K562 treated with DMSO at 1 percent for 48 hours (cell line): ENCODE results near the gene IGFLR1. TPM values are rescaled to one million over a fixed set of nuclear protein-coding genes. Genes with fewer than 3 reads are reported as not detected.

Source experiments
- total RNA-seq: library from RNA; unstranded; fragments of 300-600 nt; gene quantifications from 2 replicates; pipeline ENCODE4 v1.2.3, GENCODE V29; 2022; ENCODE audit warnings: low replicate concordance; ENCODE audit errors: extremely low read depth

Gene IGFLR1
- not detected in 2 replicates for total RNA-seq

GRCh38 chr19:35742121-35742724, at the start of gene IGFLR1:
IGFLR1 (minus strand) TSS chr19:35742452; CDS start chr19:35741180, 1,272 bp downstream.

GRCh38 chr19:35775298-35776101, 33.2 kb upstream of the IGFLR1 start, which contains the start of gene ARHGAP33:
ARHGAP33 (plus strand) TSS chr19:35775564; CDS start chr19:35775659, 95 bp downstream.

DNA sequence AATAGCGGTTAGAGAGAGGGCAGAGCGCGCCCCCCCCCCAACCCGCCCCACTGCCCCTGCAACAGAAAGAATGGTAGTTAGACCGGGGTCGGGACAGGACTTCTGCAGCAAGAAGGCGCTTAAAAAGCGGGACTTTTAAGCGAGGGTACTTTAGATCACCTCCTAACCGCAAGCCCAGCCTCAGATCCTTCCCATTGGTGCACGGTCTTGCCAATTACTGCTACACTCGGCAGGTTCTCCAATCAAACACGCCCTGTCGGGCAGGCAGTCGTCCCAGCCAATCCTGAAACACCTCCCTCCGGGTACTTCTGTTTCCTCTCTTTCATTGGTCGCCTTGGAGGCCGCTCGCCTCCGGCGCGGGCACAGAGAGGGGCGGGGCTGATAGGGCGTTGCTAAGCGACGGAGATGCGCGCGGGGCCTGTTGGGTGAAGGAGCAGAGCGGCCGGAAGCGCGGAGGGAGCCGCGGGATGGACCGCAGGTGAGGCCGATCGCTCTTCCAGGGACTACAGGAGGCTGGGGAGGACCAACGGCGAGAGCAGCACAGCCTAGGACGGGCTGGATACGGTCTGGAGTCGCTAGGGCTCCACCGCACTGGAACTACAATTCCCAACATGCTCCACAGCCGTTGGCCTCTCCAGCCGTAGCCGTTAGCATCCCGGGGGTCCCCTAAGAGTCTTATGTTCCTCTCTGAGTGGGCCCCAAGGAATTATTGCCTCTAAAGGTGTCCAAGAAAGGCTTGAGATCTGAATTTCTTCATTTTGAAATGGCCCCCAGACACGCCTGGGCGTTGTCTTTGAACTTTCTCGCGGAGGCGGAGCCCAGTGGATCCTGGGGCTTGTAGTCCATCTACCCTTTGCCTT, 15.7 kb upstream of the IGFLR1 start, which contains the start of gene PROSER3:
Gene PROSER3 (plus strand): TSS at position 428 of the 860 bp plus-strand sequence. CDS start 40 bp downstream, at position 468.

GRCh38 chr19:35756377-35757230, 14.4 kb upstream of the IGFLR1 start, which contains the start of gene HSPB6:
HSPB6 (minus strand) TSS chr19:35757029; CDS start chr19:35757008, 21 bp downstream.

DNA sequence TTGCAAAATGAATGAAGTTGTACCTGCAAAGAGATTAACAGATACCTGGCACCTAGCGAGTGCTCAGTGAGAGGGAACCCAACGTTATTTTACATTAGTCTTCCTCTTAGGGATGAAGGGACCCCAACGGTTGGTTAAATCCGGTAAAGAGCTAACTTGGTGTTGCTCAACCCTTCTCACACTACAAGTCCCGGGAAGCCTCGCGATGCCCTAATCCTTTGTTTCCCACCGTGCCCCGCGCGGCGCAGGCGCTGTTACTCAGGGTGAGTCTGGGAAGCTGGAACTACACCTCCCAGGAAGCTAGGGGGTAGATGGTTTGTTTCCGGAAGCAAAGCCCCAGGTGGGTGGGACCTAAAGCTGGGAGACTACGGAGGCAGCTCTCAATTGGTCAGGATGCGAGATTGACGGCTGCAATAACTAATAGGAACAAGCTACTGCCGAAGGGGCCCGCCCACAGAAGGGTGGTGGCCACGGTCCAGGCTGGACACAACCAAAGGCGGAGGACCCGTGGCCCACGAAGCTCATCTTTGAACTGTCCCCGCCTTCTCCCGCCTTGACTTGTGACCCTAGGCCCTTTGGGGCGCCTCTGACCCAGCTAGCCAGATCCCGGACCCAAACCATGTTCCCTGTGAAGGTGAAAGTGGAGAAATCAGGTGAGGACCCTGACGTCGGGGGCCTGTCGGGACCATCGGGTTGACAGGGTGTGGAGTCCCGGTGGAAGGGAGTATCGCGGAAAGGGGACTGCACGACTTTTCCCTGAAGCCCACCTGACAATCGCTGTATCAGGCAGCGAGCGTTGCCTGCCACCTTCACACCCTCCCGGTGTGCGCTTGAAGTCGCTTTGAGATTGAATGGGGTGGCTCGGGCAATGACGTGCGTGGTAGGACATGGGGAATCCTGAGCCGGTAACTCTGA, 6.1 kb upstream of the IGFLR1 start, which contains the start of gene LIN37:
Gene LIN37 (plus strand): TSS at position 471 of the 915 bp plus-strand sequence. CDS start 149 bp downstream, at position 620.

GRCh38 chr19:35745328-35746086, 3.3 kb upstream of the IGFLR1 start, which contains the start of the genes PSENEN and U2AF1L4:
PSENEN (plus strand) TSS chr19:35745651; CDS start chr19:35745931, 280 bp downstream.
U2AF1L4 (minus strand) TSS chr19:35745418; CDS start chr19:35745391, 27 bp downstream.

GRCh38 chr19:35717665-35718344, 24.4 kb downstream of the IGFLR1 start, which contains the start of gene KMT2B:
KMT2B (plus strand) TSS chr19:35718003; CDS start chr19:35718019, 16 bp downstream.

GRCh38 chr19:35704218-35704617, 38.0 kb downstream of the IGFLR1 start, which contains the start of gene ZBTB32:
ZBTB32 (plus strand) TSS chr19:35704558; CDS start chr19:35714627, 10,069 bp downstream.

Other genes with a start within 250 kb of the IGFLR1 start
- not detected in 2 replicates for gene DMKN, start 228.8 kb downstream of the IGFLR1 start, total RNA-seq
- not detected in 2 replicates for gene SBSN, start 214.1 kb downstream of the IGFLR1 start, total RNA-seq
- not detected in 2 replicates for gene GAPDHS, start 209.0 kb downstream of the IGFLR1 start, total RNA-seq
- gene TMEM147, start 196.8 kb downstream of the IGFLR1 start, total RNA-seq, result not detected in 2 replicates
- gene ATP4A, start 178.8 kb downstream of the IGFLR1 start, total RNA-seq, result not detected in 2 replicates
- not detected in 2 replicates for gene PMIS2, start 156.3 kb downstream of the IGFLR1 start, total RNA-seq
- gene HAUS5, start 129.7 kb downstream of the IGFLR1 start, total RNA-seq, result not detected in 2 replicates
- gene RBM42, start 113.4 kb downstream of the IGFLR1 start, total RNA-seq, result not detected in 2 replicates
- not detected in 2 replicates for gene ETV2, start 100.7 kb downstream of the IGFLR1 start, total RNA-seq
- not detected in 2 replicates for gene COX6B1, start 94.1 kb downstream of the IGFLR1 start, total RNA-seq
- gene UPK1A, start 75.9 kb downstream of the IGFLR1 start, total RNA-seq, result not detected in 2 replicates
- gene ZBTB32, start 37.9 kb downstream of the IGFLR1 start, total RNA-seq, result not detected in 2 replicates
- gene KMT2B, start 24.4 kb downstream of the IGFLR1 start, total RNA-seq, result 67.8 TPM in 1 of 2 replicates, not detected in the other
- not detected in 2 replicates for gene U2AF1L4, start 3.0 kb upstream of the IGFLR1 start, total RNA-seq
- gene PSENEN, start 3.2 kb upstream of the IGFLR1 start, total RNA-seq, result not detected in 2 replicates
- gene LIN37, start 6.1 kb upstream of the IGFLR1 start, total RNA-seq, result not detected in 2 replicates
- gene HSPB6, start 14.6 kb upstream of the IGFLR1 start, total RNA-seq, result not detected in 2 replicates
- gene PROSER3, start 15.7 kb upstream of the IGFLR1 start, total RNA-seq, result not detected in 2 replicates
- gene ARHGAP33, start 33.1 kb upstream of the IGFLR1 start, total RNA-seq, result not detected in 2 replicates
- gene PRODH2, start 70.4 kb upstream of the IGFLR1 start, total RNA-seq, result not detected in 2 replicates
- not detected in 2 replicates for gene NPHS1, start 110.1 kb upstream of the IGFLR1 start, total RNA-seq
- not detected in 2 replicates for gene KIRREL2, start 114.5 kb upstream of the IGFLR1 start, total RNA-seq
- not detected in 2 replicates for gene APLP1, start 126.1 kb upstream of the IGFLR1 start, total RNA-seq
- not detected in 2 replicates for gene NFKBID, start 158.1 kb upstream of the IGFLR1 start, total RNA-seq
- not detected in 2 replicates for gene HCST, start 160.1 kb upstream of the IGFLR1 start, total RNA-seq
- not detected in 2 replicates for gene TYROBP, start 165.8 kb upstream of the IGFLR1 start, total RNA-seq
- gene LRFN3, start 193.9 kb upstream of the IGFLR1 start, total RNA-seq, result not detected in 2 replicates